Lower leg skin (tissue), 3 donors: ENCODE data around the gene R3HDM2.

Experiments
- POLR2A ChIP-seq, 2 donors: fragments of 450-650 bp; IDR thresholded peaks; one replicate each; pipeline ENCODE4 v1.6.1; 2016 to 2017; ENCODE audit warnings: antibody characterized with exemption in 2 of 2, mild to moderate bottlenecking in 1 of 2, moderate library complexity in 1 of 2
- TF ChIP-seq, protein P1 (sequence below), 3 donors: fragments of 450-650 bp; IDR thresholded peaks; one replicate each; pipeline ENCODE4 v1.5.1; 2016; ENCODE audit warnings: antibody characterized with exemption in 3 of 3, mild to moderate bottlenecking in 3 of 3, moderate library complexity in 2 of 3

DNA sequence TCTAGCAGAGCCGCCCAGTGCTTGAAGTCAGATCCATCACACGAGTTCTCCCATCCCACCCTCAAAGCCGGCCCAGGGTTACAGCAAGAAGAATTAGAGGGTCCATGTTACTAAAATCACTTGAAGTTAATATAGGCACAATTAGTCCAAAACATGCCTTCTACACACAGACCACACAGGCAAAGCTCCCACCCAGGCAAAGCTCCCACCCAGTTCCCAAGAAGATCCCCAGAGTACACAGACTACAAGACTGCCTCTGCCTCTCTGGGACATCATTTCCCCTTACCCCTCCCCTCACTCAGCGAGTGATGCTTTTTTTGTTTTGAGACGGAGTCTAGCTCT is 32.0 kb upstream of the R3HDM2 start:
- TF ChIP-seq POLR2A (IDR thresholded peaks at IDR 0.05), result no peak
- TF ChIP-seq, protein P1, sequence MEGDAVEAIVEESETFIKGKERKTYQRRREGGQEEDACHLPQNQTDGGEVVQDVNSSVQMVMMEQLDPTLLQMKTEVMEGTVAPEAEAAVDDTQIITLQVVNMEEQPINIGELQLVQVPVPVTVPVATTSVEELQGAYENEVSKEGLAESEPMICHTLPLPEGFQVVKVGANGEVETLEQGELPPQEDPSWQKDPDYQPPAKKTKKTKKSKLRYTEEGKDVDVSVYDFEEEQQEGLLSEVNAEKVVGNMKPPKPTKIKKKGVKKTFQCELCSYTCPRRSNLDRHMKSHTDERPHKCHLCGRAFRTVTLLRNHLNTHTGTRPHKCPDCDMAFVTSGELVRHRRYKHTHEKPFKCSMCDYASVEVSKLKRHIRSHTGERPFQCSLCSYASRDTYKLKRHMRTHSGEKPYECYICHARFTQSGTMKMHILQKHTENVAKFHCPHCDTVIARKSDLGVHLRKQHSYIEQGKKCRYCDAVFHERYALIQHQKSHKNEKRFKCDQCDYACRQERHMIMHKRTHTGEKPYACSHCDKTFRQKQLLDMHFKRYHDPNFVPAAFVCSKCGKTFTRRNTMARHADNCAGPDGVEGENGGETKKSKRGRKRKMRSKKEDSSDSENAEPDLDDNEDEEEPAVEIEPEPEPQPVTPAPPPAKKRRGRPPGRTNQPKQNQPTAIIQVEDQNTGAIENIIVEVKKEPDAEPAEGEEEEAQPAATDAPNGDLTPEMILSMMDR (IDR thresholded peaks at IDR 0.05), result no peak
